ENCODE results near the gene BST1.

DNA sequence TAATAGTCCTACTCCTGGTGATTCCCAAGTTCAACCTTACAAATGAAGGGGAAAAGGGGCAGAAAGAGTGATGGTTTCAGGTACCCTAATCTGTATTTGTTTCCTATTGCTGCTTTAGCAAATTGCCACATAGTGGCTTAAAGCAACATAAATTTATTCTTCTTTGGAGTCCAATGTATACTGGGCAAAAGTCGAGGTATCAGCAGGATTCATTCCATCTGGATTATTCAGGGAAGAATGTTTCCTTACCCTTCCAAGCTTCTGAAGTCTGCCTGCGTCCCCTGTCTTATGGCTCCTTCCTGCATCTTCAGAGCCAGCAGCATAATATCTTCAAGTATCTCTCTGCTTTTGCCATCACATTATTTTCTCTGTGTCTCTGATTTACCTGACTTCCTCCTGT, 10.3 kb upstream of the BST1 start:
- no peak for TF ChIP-seq TARDBP (IDR thresholded peaks at IDR 0.05; ENCODE audit: borderline replicate concordance)
- TF ChIP-seq, protein P1, sequence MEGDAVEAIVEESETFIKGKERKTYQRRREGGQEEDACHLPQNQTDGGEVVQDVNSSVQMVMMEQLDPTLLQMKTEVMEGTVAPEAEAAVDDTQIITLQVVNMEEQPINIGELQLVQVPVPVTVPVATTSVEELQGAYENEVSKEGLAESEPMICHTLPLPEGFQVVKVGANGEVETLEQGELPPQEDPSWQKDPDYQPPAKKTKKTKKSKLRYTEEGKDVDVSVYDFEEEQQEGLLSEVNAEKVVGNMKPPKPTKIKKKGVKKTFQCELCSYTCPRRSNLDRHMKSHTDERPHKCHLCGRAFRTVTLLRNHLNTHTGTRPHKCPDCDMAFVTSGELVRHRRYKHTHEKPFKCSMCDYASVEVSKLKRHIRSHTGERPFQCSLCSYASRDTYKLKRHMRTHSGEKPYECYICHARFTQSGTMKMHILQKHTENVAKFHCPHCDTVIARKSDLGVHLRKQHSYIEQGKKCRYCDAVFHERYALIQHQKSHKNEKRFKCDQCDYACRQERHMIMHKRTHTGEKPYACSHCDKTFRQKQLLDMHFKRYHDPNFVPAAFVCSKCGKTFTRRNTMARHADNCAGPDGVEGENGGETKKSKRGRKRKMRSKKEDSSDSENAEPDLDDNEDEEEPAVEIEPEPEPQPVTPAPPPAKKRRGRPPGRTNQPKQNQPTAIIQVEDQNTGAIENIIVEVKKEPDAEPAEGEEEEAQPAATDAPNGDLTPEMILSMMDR (IDR thresholded peaks at IDR 0.05 in 2 of 3, conservative IDR thresholded peaks at IDR 0.05 in 1 of 3; ENCODE audit: control insufficient read depth in 2 of 3, extremely low read depth in 1 of 3, insufficient read depth in 1 of 3, low read depth in 3 of 3, low read length in 3 of 3): no peak
- no peak for TF ChIP-seq POLR2A (IDR thresholded peaks at IDR 0.05; ENCODE audit: low read depth, low read length)
- no peak for TF ChIP-seq SP1 (IDR thresholded peaks at IDR 0.05; ENCODE audit: low read depth, low read length)
- no peak for TF ChIP-seq EZH2 (IDR thresholded peaks at IDR 0.05; ENCODE audit: borderline replicate concordance, control insufficient read depth, low read depth, low read length)
- no peak for TF ChIP-seq SMAD5 (IDR thresholded peaks at IDR 0.05; ENCODE audit: low read depth)
- TF ChIP-seq ESRRA (IDR thresholded peaks at IDR 0.05; ENCODE audit: low read length): no peak
- no peak for TF ChIP-seq ZNF274 (IDR thresholded peaks at IDR 0.05; ENCODE audit: insufficient read depth, insufficient read length)
- TF ChIP-seq POLR2AphosphoS5 (IDR thresholded peaks at IDR 0.05; ENCODE audit: low read length): no peak
- no peak for TF ChIP-seq NFYB (IDR thresholded peaks at IDR 0.05; ENCODE audit: insufficient read depth, low read depth, low read length)
- no peak for TF ChIP-seq EP300 (IDR thresholded peaks at IDR 0.05; ENCODE audit: borderline replicate concordance in 1 of 2, control insufficient read depth in 1 of 2, low read depth in 2 of 2, low read length in 2 of 2)
- no peak for TF ChIP-seq SMC3 (IDR thresholded peaks at IDR 0.05; ENCODE audit: borderline replicate concordance, low read length)
